Keratinocyte (primary cell): ENCODE results near the gene MRPS16.

Experiments used
- EZH2 ChIP-seq: IDR thresholded peaks from one replicate; pipeline ENCODE4 v1.6.1; 2012; ENCODE audit warnings: inconsistent platforms, mild to moderate bottlenecking, low read length, moderate library complexity
- TF ChIP-seq, protein P1 (sequence below), 3 experiments: IDR thresholded peaks in 1 of 3; conservative IDR thresholded peaks in 1 of 3; optimal IDR thresholded peaks in 1 of 3; 2 replicates in 2 of 3; 3 replicates in 1 of 3; pipeline versions ENCODE3 to v1.5.1; 2011; ENCODE audit warnings: low read length in 3 of 3, mild to moderate bottlenecking in 3 of 3, moderate library complexity in 2 of 3, control low read depth in 1 of 3, inconsistent platforms in 1 of 3; ENCODE audit not compliant: insufficient read depth in 2 of 3; ENCODE audit errors: extremely low read depth in 1 of 3

DNA sequence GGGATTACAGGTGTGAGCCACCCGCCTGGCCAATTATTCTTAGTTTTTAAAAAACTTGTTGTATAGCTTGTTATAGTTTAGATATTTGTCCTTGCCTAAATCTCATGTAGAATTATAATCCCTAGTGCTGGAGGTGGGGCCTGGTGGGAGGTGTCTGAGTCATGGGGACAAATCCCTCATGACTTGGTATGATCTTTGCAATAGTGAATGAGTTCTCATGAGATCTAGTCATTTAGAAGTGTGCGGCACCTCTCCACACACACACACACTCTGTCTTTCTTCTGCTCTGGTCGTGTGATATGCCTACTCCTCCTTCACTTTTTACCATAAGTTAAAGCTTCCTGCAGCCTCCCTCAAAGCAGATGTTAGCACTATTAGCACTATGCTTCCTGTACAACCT, 47.4 kb downstream of the MRPS16 start:
- TF ChIP-seq, protein P1, sequence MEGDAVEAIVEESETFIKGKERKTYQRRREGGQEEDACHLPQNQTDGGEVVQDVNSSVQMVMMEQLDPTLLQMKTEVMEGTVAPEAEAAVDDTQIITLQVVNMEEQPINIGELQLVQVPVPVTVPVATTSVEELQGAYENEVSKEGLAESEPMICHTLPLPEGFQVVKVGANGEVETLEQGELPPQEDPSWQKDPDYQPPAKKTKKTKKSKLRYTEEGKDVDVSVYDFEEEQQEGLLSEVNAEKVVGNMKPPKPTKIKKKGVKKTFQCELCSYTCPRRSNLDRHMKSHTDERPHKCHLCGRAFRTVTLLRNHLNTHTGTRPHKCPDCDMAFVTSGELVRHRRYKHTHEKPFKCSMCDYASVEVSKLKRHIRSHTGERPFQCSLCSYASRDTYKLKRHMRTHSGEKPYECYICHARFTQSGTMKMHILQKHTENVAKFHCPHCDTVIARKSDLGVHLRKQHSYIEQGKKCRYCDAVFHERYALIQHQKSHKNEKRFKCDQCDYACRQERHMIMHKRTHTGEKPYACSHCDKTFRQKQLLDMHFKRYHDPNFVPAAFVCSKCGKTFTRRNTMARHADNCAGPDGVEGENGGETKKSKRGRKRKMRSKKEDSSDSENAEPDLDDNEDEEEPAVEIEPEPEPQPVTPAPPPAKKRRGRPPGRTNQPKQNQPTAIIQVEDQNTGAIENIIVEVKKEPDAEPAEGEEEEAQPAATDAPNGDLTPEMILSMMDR (optimal IDR thresholded peaks at IDR 0.05 in 1 of 3, IDR thresholded peaks at IDR 0.05 in 1 of 3, conservative IDR thresholded peaks at IDR 0.05 in 1 of 3; ENCODE audit: extremely low read depth in 1 of 3, insufficient read depth in 2 of 3, low read length in 3 of 3), result no peak
- no peak for TF ChIP-seq EZH2
